Measurements from ENCODE around the gene CDKN2AIP. TPM values are rescaled to one million over a fixed set of nuclear protein-coding genes. Genes with fewer than 3 reads are reported as not detected.

The CDKN2AIP gene
- total RNA-seq: 16.2 and 16.8 TPM in 2 replicates

GRCh38 chr4:183444214-183445096, at the start of gene CDKN2AIP:
Gene CDKN2AIP (plus strand): TSS chr4:183444636. CDS start chr4:183444798, 162 bp downstream.

Other genes with a start within 250 kb of the CDKN2AIP start
- not detected in 2 replicates for gene CLDN22, start 124.4 kb upstream of the CDKN2AIP start, total RNA-seq
- not detected in 2 replicates for gene CLDN24, start 122.2 kb upstream of the CDKN2AIP start, total RNA-seq
- gene ING2, start 60.4 kb downstream of the CDKN2AIP start, total RNA-seq: 9.1 and 10.4 TPM in 2 replicates
- 21.9 and 26.6 TPM in 2 replicates for gene RWDD4, start 214.5 kb downstream of the CDKN2AIP start, total RNA-seq
- 51.2 and 51.5 TPM in 2 replicates for gene TRAPPC11, start 214.7 kb downstream of the CDKN2AIP start, total RNA-seq